Lower leg skin (tissue), 4 donors: ENCODE measurements around the gene SLC9A5. TPM values are rescaled to one million over a fixed set of nuclear protein-coding genes. Genes with fewer than 3 reads are reported as not detected.

ENCODE experiments used
- DNase-seq, 2 donors: peaks; one replicate each; pipeline ENCODE4 v3.0.0-alpha.2; 2019; ENCODE audit warnings: low spot score in 2 of 2
- H3K4me3 ChIP-seq: fragments of 200-600 bp; sonication (generic); 2 replicates; pipeline ENCODE4 v1.5.1; 2017; ENCODE audit warnings: mild to moderate bottlenecking, low read depth; ENCODE audit not compliant: poor library complexity, severe bottlenecking
- POLR2A ChIP-seq, 2 donors: fragments of 450-650 bp; IDR thresholded peaks; one replicate each; pipeline ENCODE4 v1.6.1; 2016 to 2017; ENCODE audit warnings: antibody characterized with exemption in 2 of 2, mild to moderate bottlenecking in 1 of 2, moderate library complexity in 1 of 2
- WGBS, 2 donors: methylation state at CpG; one replicate each; pipeline ENCODE4 v1.1.5; 2018; 5-methylcytosine and 5-hydroxymethylcytosine counted together
- intact Hi-C: fragments of 100-400 bp; cut with DNase I; formaldehyde crosslinking; loops from one replicate; pipeline ENCODE4 v1.15.0; 2023; ENCODE audit warnings: low total_unique reads
- total RNA-seq, 4 donors: library from RNA; depleted of rRNA; stranded (reverse); fragments of >200 nt; gene quantifications; one replicate each; pipeline ENCODE4 v1.1.0, GENCODE V29; 2016
- TF ChIP-seq, protein P1 (sequence below), 3 donors: fragments of 450-650 bp; IDR thresholded peaks; one replicate each; pipeline ENCODE4 v1.5.1; 2016; ENCODE audit warnings: antibody characterized with exemption in 3 of 3, mild to moderate bottlenecking in 3 of 3, moderate library complexity in 2 of 3

Gene SLC9A5
- total RNA-seq, 4 donors from 2014 or later, result 0.04 to 0.83 (median 0.64) TPM

DNA sequence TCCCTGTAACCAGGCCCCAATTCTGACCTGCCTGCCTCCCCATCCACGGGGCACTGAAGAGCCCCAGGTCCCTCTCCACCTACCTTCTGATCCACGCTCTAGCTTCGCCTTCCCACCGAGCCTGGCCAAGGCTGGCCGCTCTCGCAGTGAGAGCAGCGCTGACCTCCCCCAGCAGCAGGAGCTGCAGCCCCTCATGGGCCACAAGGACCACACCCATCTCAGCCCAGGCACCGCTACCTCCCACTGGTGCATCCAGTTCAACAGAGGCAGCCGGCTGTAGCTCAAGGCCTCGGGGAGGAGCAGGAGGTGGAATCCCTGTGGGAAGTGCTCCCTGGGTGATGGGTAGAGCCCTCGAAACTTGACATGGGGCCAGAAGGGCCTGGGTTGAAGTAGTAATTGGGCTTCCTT is 22.2 kb downstream of the SLC9A5 start:
- no peak overlapping the region for H3K4me3 ChIP-seq
- intact Hi-C loops, result no loop called here
- WGBS, 2 donors, result 80 to 81% methylated on average over 11 of the region's 11 CpGs
- no peak for DNase-seq
- TF ChIP-seq, protein P1, sequence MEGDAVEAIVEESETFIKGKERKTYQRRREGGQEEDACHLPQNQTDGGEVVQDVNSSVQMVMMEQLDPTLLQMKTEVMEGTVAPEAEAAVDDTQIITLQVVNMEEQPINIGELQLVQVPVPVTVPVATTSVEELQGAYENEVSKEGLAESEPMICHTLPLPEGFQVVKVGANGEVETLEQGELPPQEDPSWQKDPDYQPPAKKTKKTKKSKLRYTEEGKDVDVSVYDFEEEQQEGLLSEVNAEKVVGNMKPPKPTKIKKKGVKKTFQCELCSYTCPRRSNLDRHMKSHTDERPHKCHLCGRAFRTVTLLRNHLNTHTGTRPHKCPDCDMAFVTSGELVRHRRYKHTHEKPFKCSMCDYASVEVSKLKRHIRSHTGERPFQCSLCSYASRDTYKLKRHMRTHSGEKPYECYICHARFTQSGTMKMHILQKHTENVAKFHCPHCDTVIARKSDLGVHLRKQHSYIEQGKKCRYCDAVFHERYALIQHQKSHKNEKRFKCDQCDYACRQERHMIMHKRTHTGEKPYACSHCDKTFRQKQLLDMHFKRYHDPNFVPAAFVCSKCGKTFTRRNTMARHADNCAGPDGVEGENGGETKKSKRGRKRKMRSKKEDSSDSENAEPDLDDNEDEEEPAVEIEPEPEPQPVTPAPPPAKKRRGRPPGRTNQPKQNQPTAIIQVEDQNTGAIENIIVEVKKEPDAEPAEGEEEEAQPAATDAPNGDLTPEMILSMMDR (IDR thresholded peaks at IDR 0.05), result no peak
- TF ChIP-seq POLR2A (IDR thresholded peaks at IDR 0.05), result no peak

DNA sequence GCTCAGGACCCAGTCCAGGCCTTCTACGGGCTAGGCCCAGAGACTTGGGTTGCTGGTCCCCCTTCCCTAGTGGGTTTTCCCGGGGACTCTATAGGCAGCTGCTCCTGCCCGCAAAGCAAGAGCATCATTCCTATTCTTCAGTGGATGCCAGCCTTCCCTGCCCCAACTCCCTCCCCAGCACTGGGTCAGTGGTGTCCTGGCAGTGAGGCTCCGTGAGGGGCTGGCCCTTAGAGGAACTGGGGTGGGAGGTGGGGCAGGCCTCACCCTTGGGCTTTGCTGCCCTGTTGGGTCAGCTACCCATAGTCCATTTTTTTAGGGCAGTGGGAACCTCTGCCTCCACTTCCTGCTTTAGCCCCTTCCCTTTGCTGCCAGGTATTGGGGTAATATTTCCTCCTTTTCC is 22.7 kb downstream of the SLC9A5 start:
- TF ChIP-seq POLR2A (IDR thresholded peaks at IDR 0.05), result no peak
- TF ChIP-seq, protein P1 (IDR thresholded peaks at IDR 0.05), result no peak
- WGBS, 2 donors, result 87 to 97% methylated on average over 4 of the region's 4 CpGs
- H3K4me3 ChIP-seq, result no peak overlapping the region
- intact Hi-C loops, result no loop called here
- DNase-seq, result no peak

DNA sequence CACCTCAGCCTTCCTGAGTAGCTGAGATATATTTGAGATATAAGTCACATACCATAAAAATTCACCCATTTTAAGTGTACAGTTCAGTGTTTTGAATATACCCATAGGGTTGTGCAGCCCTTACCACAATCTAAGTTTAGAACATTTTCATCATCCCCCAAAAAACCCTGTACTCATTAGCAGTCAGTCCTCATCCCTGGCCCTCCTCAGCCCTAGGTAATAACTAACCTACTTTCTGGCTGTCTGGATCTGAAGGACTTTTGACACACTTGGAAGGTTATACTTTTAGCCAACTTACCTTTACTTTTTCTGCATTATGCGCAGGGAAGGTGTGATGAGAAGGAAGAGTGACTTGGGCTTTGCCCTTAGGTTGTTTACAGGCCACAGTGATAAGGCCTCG is 26.5 kb downstream of the SLC9A5 start:
- intact Hi-C loops, result loop anchor here (5.0 kb wide), 1 partner anchor 192 kb away; no protein-coding TSS in a partner anchor
- TF ChIP-seq POLR2A (IDR thresholded peaks at IDR 0.05), result no peak
- TF ChIP-seq, protein P1 (IDR thresholded peaks at IDR 0.05), result no peak
- no peak for DNase-seq
- H3K4me3 ChIP-seq, result no peak overlapping the region
- 88 to 90% methylated on average over 2 of the region's 2 CpGs for whole genome bisulfite sequencing, 2 donors

DNA sequence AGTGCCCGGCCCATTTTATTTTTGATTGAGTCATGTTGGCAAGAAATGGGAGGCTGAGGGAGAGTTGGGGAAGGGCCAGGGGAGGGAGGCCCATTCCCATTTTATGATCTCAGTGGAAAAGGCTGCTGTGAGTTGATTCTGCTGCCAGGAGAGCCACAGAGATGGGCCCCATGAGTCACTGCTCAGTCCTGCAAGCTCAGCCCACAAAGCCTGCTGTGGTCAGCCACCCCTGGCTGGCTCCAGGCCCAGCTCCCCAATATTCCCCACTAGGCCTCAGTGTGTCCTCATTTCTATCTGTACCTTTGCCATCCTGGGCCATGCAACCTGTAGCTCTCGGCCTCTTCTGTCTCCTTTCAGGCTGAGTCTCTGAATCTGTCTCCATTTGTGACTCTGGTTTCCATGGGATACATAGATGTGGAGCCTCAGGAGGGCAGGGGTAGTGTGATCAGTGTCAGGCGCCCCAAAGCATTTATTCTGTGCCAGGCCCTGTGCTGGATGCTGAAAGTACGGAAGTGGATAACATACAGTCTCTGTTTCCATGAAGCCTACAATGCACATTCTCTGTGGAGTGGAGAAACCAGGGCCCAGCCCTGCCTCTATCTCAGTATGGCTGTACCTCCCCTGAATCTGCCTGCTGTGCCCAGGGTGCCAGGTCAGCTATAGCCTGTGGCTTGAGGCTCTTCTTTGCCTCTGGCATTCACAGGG is 28.7 kb downstream of the SLC9A5 start:
- DNase-seq, result peak in 1 of 2 donors; percentile 38
- intact Hi-C loops, result loop anchor here (5.0 kb wide), 1 partner anchor 190 kb away; no protein-coding TSS in a partner anchor
- no peak for TF ChIP-seq POLR2A (IDR thresholded peaks at IDR 0.05)
- TF ChIP-seq, protein P1 (IDR thresholded peaks at IDR 0.05), result no peak
- no peak overlapping the region for H3K4me3 ChIP-seq
- 52 to 64% methylated on average over 4 of the region's 4 CpGs for WGBS, 2 donors

DNA sequence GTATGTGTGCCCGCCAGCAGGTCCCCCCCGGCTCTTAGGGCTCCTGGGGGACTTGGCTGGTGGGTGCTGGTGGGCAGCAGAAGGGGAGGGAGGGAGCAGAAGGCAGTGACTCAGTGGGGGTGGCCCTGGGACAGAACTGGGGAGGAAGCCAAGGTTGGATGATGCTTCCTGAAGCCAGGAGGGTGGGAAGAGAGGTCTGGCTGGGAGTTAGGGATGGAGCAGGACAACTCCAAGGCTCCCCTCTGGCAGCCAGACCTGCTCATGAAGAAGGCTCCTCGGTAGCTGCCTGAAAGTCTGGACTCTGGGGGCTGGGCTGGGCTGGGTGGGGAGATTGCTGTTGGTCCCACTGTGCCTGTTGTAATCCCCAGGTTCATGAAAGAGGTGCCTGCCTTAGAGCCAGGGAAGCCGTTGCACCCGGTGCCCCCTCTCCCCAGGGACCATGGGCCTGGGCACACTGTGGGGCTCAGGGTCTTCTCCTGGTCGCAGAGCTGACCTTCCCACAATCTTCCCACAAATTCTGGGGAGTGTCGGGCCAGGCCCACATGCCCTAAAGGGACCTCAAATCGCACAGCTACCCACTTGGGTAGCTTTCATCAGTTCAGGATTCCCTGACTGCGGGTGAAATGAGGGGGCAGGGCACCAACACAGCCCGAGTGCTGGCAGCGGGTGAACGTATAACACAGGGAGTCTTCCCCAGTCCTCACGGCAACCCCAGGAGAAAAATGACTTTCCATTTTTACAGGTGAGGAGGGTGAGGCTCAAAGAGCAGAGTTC is 29.4 kb downstream of the SLC9A5 start:
- WGBS, 2 donors, result 24 to 43% methylated on average over 12 to 13 of the region's 13 CpGs
- intact Hi-C loops, result loop anchor here (5.0 kb wide), 1 partner anchor 189 kb away; no protein-coding TSS in a partner anchor

More for the DNA sequence above, 29.4 kb downstream of the SLC9A5 start:
- DNase-seq, result no peak
- H3K4me3 ChIP-seq, result peak overlapping the region; percentile 51
- TF ChIP-seq, protein P1 (IDR thresholded peaks at IDR 0.05), result no peak
- TF ChIP-seq POLR2A (IDR thresholded peaks at IDR 0.05), result no peak
